22Rv1 (cell line): ENCODE results near the gene SLC6A1.

ENCODE experiments used
- H3K27ac ChIP-seq: fragments of 450-650 bp; 2 replicates; pipeline ENCODE4 v1.5.1; 2017
- ZFX ChIP-seq: fragments of 450-650 bp; IDR thresholded peaks from 2 replicates; pipeline ENCODE4 v1.6.1; 2017; ENCODE audit warnings: antibody characterized with exemption, borderline replicate concordance
- TF ChIP-seq, protein P1 (sequence below): fragments of 450-650 bp; IDR thresholded peaks from 2 replicates; pipeline ENCODE4 v1.5.1; 2017; ENCODE audit warnings: mild to moderate bottlenecking

SLC6A1 gene

DNA sequence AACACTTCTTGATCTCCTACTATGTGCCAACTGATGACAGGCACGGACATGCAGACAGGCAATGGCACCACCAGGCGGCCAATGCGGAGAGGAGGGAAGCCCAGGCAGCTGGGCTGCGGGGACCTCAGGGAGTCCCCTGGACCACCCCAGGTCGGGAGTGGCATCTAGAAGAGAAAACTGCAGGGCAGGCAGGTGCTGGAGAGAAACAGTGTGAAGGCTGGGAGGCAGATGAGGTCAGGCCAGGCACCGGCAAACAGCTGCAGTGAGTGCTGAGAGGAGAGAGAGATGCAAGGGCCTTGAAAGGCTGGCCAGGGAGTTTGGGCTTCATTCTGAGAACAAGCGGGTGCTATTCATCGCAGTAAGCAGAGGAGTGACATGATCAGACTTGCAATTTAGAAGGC, 29.1 kb downstream of the SLC6A1 start:
- no peak overlapping the region for H3K27ac ChIP-seq
- no peak for TF ChIP-seq ZFX
- TF ChIP-seq, protein P1, sequence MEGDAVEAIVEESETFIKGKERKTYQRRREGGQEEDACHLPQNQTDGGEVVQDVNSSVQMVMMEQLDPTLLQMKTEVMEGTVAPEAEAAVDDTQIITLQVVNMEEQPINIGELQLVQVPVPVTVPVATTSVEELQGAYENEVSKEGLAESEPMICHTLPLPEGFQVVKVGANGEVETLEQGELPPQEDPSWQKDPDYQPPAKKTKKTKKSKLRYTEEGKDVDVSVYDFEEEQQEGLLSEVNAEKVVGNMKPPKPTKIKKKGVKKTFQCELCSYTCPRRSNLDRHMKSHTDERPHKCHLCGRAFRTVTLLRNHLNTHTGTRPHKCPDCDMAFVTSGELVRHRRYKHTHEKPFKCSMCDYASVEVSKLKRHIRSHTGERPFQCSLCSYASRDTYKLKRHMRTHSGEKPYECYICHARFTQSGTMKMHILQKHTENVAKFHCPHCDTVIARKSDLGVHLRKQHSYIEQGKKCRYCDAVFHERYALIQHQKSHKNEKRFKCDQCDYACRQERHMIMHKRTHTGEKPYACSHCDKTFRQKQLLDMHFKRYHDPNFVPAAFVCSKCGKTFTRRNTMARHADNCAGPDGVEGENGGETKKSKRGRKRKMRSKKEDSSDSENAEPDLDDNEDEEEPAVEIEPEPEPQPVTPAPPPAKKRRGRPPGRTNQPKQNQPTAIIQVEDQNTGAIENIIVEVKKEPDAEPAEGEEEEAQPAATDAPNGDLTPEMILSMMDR, result no peak

DNA sequence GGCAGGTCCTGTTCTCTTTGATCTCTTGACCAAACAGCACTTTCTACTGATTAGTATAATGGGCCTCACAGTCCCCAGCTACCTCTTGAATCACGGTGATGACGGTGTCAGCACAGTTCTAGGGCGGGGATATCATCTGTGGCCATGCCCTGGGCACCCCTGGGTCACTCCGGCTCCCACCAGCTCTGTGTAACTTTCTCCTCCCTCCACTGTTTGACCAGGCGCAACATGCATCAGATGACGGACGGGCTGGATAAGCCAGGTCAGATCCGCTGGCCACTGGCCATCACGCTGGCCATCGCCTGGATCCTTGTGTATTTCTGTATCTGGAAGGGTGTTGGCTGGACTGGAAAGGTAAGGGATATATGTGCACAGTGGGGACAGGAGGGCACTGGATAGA, 29.6 kb downstream of the SLC6A1 start:
- no peak for TF ChIP-seq ZFX
- TF ChIP-seq, protein P1, result no peak
- H3K27ac ChIP-seq, result no peak overlapping the region

DNA sequence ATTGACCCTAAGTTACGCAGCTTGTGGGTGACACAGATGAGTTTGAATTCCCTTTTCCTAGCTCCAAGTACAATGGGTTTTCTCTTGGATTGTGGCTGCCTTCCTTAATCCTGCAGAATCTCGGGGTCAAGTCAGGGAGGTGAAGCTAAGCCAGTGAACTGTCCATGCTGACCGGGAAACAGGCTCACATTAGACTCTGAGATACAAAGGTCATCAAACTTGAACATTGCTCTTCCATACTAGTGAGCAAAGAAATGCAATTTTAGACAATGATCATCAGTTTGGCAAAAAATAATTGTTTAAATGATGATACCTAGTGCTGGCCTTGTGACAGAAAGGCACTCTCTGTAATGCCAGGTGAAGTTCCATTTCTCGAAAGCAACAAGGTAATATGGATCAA, 31.6 kb downstream of the SLC6A1 start:
- TF ChIP-seq, protein P1, result no peak
- TF ChIP-seq ZFX, result no peak
- no peak overlapping the region for H3K27ac ChIP-seq

DNA sequence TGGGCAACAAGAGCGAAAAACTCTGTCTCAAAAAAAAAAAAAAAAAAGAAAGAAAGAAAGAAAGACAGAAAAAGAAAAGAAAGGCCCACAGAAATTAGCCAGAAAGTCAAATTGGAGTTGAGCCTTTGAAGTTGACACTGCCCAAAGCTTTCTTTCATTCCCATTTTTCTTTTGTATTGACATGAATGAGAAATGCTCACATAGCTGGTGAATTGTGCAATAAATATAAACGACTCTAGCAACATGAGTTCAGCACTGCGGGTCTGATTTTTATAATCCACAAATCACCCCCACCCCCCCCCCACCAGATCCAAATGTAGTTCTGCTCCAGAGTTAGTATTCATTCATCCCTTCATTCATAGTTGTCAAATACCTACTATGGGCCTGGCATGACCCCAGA, 37.4 kb downstream of the SLC6A1 start:
- no peak for TF ChIP-seq ZFX
- TF ChIP-seq, protein P1, result no peak

DNA sequence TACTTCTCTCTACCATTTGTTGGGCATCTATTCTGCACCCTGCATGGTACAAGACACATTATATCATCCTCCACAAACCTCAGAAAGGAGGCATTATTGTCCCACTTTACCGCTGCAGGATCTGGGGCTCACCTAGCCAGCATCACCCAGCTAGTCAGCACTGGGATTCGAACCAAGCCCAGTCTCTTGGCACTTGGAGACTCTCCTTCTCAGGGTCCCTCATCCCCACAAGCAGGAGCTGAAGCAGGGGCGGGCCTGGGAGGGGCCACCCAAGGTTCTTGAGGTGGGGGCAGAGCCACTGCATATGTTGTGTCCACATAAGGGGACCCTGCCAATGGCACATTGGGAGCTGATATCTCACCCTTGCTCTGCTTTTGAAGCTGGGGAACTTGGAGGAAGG, 41.3 kb downstream of the SLC6A1 start:
- TF ChIP-seq, protein P1, result no peak
- TF ChIP-seq ZFX, result no peak
- H3K27ac ChIP-seq, result no peak overlapping the region

More for the DNA sequence above, 37.4 kb downstream of the SLC6A1 start:
- no peak overlapping the region for H3K27ac ChIP-seq

DNA sequence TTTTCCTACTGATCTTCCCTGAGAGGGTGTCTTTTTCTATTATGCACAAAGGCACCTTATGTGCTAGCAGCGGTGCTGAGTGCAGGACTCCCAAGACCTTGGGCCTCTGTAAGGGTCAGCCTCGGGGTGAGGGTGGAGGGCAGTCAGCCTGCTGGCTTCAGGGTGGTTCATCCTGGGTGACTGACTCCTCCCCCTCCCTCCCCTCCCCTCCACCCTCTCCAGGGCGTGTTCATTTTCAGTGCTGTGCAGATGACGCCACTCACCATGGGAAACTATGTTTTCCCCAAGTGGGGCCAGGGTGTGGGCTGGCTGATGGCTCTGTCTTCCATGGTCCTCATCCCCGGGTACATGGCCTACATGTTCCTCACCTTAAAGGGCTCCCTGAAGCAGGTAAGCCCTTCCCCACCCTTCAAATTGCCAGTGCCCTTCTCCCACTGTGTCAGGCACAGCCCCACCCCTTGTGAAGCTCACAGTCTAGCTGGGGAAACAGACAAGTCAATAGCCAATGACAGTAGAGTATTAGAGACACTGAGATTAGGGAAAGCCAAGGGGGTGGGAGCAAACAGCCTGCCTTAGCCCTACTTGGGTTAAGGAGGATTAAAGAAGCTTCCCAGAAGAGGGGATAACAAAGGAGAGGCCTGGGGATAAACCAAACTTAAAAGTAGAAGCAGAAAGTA, 41.9 kb downstream of the SLC6A1 start:
- TF ChIP-seq, protein P1, result no peak
- TF ChIP-seq ZFX, result no peak
- no peak overlapping the region for H3K27ac ChIP-seq

DNA sequence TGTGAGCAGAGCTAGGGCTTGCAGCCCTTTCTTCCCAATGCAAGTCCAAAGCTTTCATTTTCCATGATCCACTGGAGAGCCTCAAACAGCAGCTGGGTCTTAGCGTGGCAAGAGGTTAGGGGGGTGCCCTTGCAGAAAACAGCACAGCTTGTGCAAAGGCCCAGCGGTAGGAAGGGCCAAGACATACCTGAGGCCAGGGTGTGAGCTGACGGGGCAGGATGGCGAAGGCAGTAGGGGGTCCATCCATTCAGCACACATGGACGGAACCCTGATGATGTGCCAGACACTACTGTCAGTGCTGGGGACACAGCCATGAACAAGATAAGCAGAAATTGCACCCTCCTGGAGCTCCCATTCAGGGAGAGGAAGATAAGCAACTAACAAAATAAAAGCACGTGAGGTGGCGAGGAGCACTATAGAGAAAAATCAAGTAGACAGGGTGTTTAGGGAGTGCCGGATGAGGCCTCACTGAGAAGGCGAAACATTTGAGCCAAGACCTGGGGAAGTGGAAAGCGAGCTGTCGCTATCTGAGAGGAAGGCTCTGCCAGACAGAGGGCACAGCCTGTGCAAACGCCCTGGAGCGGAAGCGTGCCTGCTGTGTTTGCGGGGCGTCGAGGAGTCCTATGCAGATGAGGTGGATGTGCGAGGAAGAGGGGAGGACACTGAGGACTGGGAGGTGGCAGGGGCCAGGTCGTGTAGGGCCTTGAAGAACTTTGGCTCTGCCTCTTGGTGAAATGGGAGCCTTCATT, 43.4 kb downstream of the SLC6A1 start:
- no peak overlapping the region for H3K27ac ChIP-seq
- TF ChIP-seq, protein P1, result no peak
- TF ChIP-seq ZFX, result no peak
